H9 (cell line): ENCODE data around the gene JSRP1. TPM values are rescaled to one million over a fixed set of nuclear protein-coding genes. Genes with fewer than 3 reads are reported as not detected.

Source experiments
- DNase-seq: peaks from one replicate; pipeline ENCODE4 v3.0.0-alpha.2; 2017
- H2AFZ ChIP-seq: one replicate; pipeline ENCODE4 v1.6.1; 2013; ENCODE audit warnings: mild to moderate bottlenecking, low read length, control low read depth, moderate library complexity
- H2AK5ac ChIP-seq: 2 replicates; pipeline ENCODE4 v1.6.1; 2013; ENCODE audit warnings: low read length, control low read depth, mixed read lengths; ENCODE audit not compliant: insufficient read length
- H2BK120ac ChIP-seq: one replicate; pipeline ENCODE4 v1.6.1; 2013; ENCODE audit warnings: low read depth, mild to moderate bottlenecking, low read length, control low read depth, inconsistent platforms; ENCODE audit not compliant: poor library complexity, severe bottlenecking
- H2BK12ac ChIP-seq: 2 replicates; pipeline ENCODE4 v1.6.1; 2013; ENCODE audit warnings: low read length, control low read depth, mixed read lengths, low read depth; ENCODE audit not compliant: insufficient read length
- H2BK15ac ChIP-seq: 2 replicates; pipeline ENCODE4 v1.6.1; 2013; ENCODE audit warnings: low read depth, low read length, control low read depth
- H2BK20ac ChIP-seq: one replicate; pipeline ENCODE4 v1.6.1; 2013; ENCODE audit warnings: low read depth, mild to moderate bottlenecking, low read length, control low read depth, inconsistent platforms; ENCODE audit not compliant: poor library complexity, severe bottlenecking
- H2BK5ac ChIP-seq: 2 replicates; pipeline ENCODE4 v1.6.1; 2013; ENCODE audit warnings: low read length, control low read depth, mixed read lengths; ENCODE audit not compliant: insufficient read length
- H3K14ac ChIP-seq: 2 replicates; pipeline ENCODE4 v1.6.1; 2013; ENCODE audit warnings: low read length, control low read depth; ENCODE audit not compliant: insufficient read depth
- H3K18ac ChIP-seq: 2 replicates; pipeline ENCODE4 v1.6.1; 2013; ENCODE audit warnings: low read depth, mild to moderate bottlenecking, mixed read lengths, low read length, control low read depth; ENCODE audit not compliant: insufficient read length
- H3K23ac ChIP-seq: 2 replicates; pipeline ENCODE4 v1.6.1; 2013; ENCODE audit warnings: low read length, control low read depth, mixed read lengths, low read depth; ENCODE audit not compliant: insufficient read length
- H3K23me2 ChIP-seq: 2 replicates; pipeline ENCODE4 v1.6.1; 2013; ENCODE audit warnings: low read depth, mild to moderate bottlenecking, mixed read lengths, low read length, control low read depth; ENCODE audit not compliant: insufficient read length, poor library complexity, severe bottlenecking
- H3K27ac ChIP-seq: 2 replicates; pipeline ENCODE4 v1.5.1; 2013; ENCODE audit warnings: low read length, control low read depth, mixed read lengths, low read depth; ENCODE audit not compliant: insufficient read length
- H3K27me3 ChIP-seq: 2 replicates; pipeline ENCODE4 v1.6.1; 2013; ENCODE audit warnings: low read length, control low read depth, inconsistent platforms; ENCODE audit not compliant: insufficient read depth
- H3K4ac ChIP-seq: 2 replicates; pipeline ENCODE4 v1.6.1; 2013; ENCODE audit warnings: low read depth, mild to moderate bottlenecking, control low read depth, inconsistent platforms, low read length, moderate library complexity
- H3K4me1 ChIP-seq: 2 replicates; pipeline ENCODE4 v1.6.1; 2013; ENCODE audit warnings: low read length, control low read depth, inconsistent platforms; ENCODE audit not compliant: insufficient read depth
- H3K4me2 ChIP-seq: 2 replicates; pipeline ENCODE4 v1.6.1; 2013; ENCODE audit warnings: low read length, control low read depth, mixed read lengths; ENCODE audit not compliant: insufficient read length, insufficient read depth
- H3K56ac ChIP-seq: 2 replicates; pipeline ENCODE4 v1.6.1; 2013; ENCODE audit warnings: low read depth, mild to moderate bottlenecking, mixed read lengths, low read length, control low read depth; ENCODE audit not compliant: insufficient read length
- H3K79me1 ChIP-seq: 2 replicates; pipeline ENCODE4 v1.6.1; 2013; ENCODE audit warnings: low read depth, mild to moderate bottlenecking, moderate library complexity, low read length, control low read depth, inconsistent platforms; ENCODE audit not compliant: insufficient read depth, poor library complexity, severe bottlenecking
- H3K79me2 ChIP-seq: 2 replicates; pipeline ENCODE4 v1.6.1; 2013; ENCODE audit warnings: low read length, control low read depth, inconsistent platforms; ENCODE audit not compliant: insufficient read depth
- H3K9ac ChIP-seq: 2 replicates; pipeline ENCODE4 v1.6.1; 2013; ENCODE audit warnings: low read length, control low read depth, mixed read lengths; ENCODE audit not compliant: insufficient read length; ENCODE audit errors: extremely low read depth
- H3K9me3 ChIP-seq: one replicate; pipeline ENCODE4 v1.6.1; 2013; ENCODE audit warnings: low read depth, low read length, inconsistent platforms; ENCODE audit not compliant: control insufficient read depth
- H3T11ph ChIP-seq: one replicate; pipeline ENCODE4 v1.6.1; 2013; ENCODE audit warnings: mild to moderate bottlenecking, low read length, control low read depth, inconsistent platforms
- H4K20me1 ChIP-seq: one replicate; pipeline ENCODE4 v1.6.1; 2013; ENCODE audit not compliant: control insufficient read depth, insufficient read length, insufficient read depth
- H4K5ac ChIP-seq: 2 replicates; pipeline ENCODE4 v1.6.1; 2013; ENCODE audit warnings: low read depth, mild to moderate bottlenecking, mixed read lengths, low read length, control low read depth; ENCODE audit not compliant: insufficient read length
- H4K8ac ChIP-seq: replicated peaks from 2 replicates; pipeline ENCODE4 v1.6.1; 2013; ENCODE audit warnings: low read length, control low read depth, mixed read lengths, low read depth; ENCODE audit not compliant: insufficient read length
- H4K91ac ChIP-seq: 2 replicates; pipeline ENCODE4 v1.6.1; 2013; ENCODE audit warnings: low read depth, mild to moderate bottlenecking, moderate library complexity, mixed read lengths, low read length, control low read depth; ENCODE audit not compliant: insufficient read length
- H3K27ac Mint-ChIP-seq, 3 experiments: 2 replicates in 2 of 3; 3 replicates in 1 of 3; pipeline ENCODE4 v1.8.0; 2020 to 2021; ENCODE audit warnings: mixed read lengths in 3 of 3, mild to moderate bottlenecking in 1 of 3, moderate library complexity in 1 of 3
- H3K27me3 Mint-ChIP-seq: 2 replicates; pipeline ENCODE4 v1.8.0; 2021; ENCODE audit warnings: low read depth, mild to moderate bottlenecking, moderate library complexity, mixed read lengths
- H3K36me3 Mint-ChIP-seq, 3 experiments: 2 replicates in 2 of 3; 3 replicates in 1 of 3; pipeline ENCODE4 v1.8.0; 2020 to 2021; ENCODE audit warnings: low read depth in 3 of 3, mixed read lengths in 3 of 3; ENCODE audit not compliant: insufficient read depth in 1 of 3
- H3K4me1 Mint-ChIP-seq, 2 experiments: 2 replicates each; pipeline ENCODE4 v1.8.0; 2020; ENCODE audit warnings: mixed read lengths in 2 of 2
- H3K4me3 Mint-ChIP-seq, 2 experiments: 2 replicates in 1 of 2; 3 replicates in 1 of 2; pipeline ENCODE4 v1.8.0; 2020 to 2021; ENCODE audit warnings: mild to moderate bottlenecking in 2 of 2, mixed read lengths in 2 of 2, moderate library complexity in 1 of 2
- H3K9me3 Mint-ChIP-seq, 2 experiments: 2 replicates in 1 of 2; 3 replicates in 1 of 2; pipeline ENCODE4 v1.8.0; 2020; ENCODE audit warnings: mild to moderate bottlenecking in 2 of 2, mixed read lengths in 2 of 2, moderate library complexity in 1 of 2
- CTCF ChIP-seq: fragments of 200-600 bp; sonication (generic); conservative IDR thresholded peaks from 3 replicates; pipeline ENCODE4 v1.8.0; 2021; ENCODE audit warnings: antibody characterized with exemption, mild to moderate bottlenecking
- WGBS: extraction: QIAGEN DNeasy Blood & Tissue Kit; methylation state at CpG from one replicate; pipeline ENCODE4 v1.1.7; 2013; ENCODE audit warnings: missing lambda C conversion rate, low lambda C conversion rate, mixed read lengths; ENCODE audit not compliant: insufficient read length; ENCODE audit errors: extremely low coverage; 5-methylcytosine and 5-hydroxymethylcytosine counted together
- total RNA-seq: library from RNA; stranded (reverse); gene quantifications from 2 replicates; pipeline ENCODE4 v1.2.1, GENCODE V29; 2021

Gene JSRP1
- total RNA-seq, 1 experiment from 2014 or later = 0.90 TPM

- Histone ChIP-seq H4K5ac (no peak overlapping the region), H3K23me2 (no peaks in the 10 kb centered on the region), H2BK5ac (no peak overlapping the region), H3T11ph (no peak overlapping the region), H3K4ac (no peak overlapping the region), H2AK5ac (no peak overlapping the region), H2AFZ (no peak overlapping the region), H3K9ac (no peak overlapping the region), H4K91ac (no peak overlapping the region), H2BK12ac (no peak overlapping the region), H3K9me3 (no peaks in the 10 kb centered on the region), H3K23ac (no peak overlapping the region), H3K14ac (no peak overlapping the region), H3K18ac (no peak overlapping the region), H4K20me1 (no peaks in the 10 kb centered on the region), H3K79me1 (peaks cover 2% of the 10 kb centered on the region), H3K56ac (no peak overlapping the region), H3K79me2 (peaks cover under 1% of the 10 kb centered on the region; the same call in 1 of the 2 replicates), H2BK15ac (no peak overlapping the region), H4K8ac (no peak overlapping the region), H3K27me3 (no peaks in the 10 kb centered on the region), H2BK20ac (no peak overlapping the region), H3K4me1 (no peaks in the 10 kb centered on the region), H2BK120ac (no peak overlapping the region), H3K27ac (no peak overlapping the region), H3K4me2 (no peak overlapping the region)
- Mint-ChIP-seq H3K4me1 (no peaks in the 10 kb centered on the region), H3K4me3 (no peak overlapping the region), H3K27me3 (peaks cover 2% of the 10 kb centered on the region), H3K36me3 (peaks cover 13 to 37% (median 29%) of the 10 kb centered on the region in 3 experiments; a peak in 6 of 7 replicates), H3K27ac (no peak overlapping the region), H3K9me3 (no peaks in the 10 kb centered on the region)
- WGBS = no CpG with 5 or more reads among the region's 28 CpGs
- TF ChIP-seq CTCF = no peak
- no peak for DNase-seq
Observed at GRCh38 chr19:2247433-2248101, 8.7 kb downstream of the JSRP1 start.
